OCI-LY7 (cell line): ENCODE data around the gene TOM1L2. TPM values are rescaled to one million over a fixed set of nuclear protein-coding genes. Genes with fewer than 3 reads are reported as not detected.

Source experiments
- BruUV-seq: library from RNA; stranded (reverse); fragments of 400-500 nt; replicated peaks from 2 replicates; lab custom pipeline; 2021; lab: Mats Ljungman, UMichigan
- CTCF ChIA-PET: fragments of 300-600 bp; sonication (Branson Sonifier 250); formaldehyde crosslinking; loops from one replicate; lab custom pipeline; 2022; ENCODE audit warnings: antibody characterized with exemption; ENCODE audit not compliant: unreplicated experiment; lab: Charles Lee
- POLR2A ChIA-PET: fragments of 300-600 bp; sonication (Branson Sonifier 250); formaldehyde crosslinking; loops from one replicate; lab custom pipeline; 2022; ENCODE audit warnings: antibody characterized with exemption; lab: Charles Lee
- DNase-seq: peaks from one replicate; pipeline ENCODE4 v3.0.0-alpha.2; 2015; ENCODE audit warnings: low spot score
- H2AFZ ChIP-seq: fragments of 200-600 bp; sonication (generic), shearing (Covaris generic); 2 replicates; pipeline ENCODE4 v1.6.1; 2014; ENCODE audit warnings: mild to moderate bottlenecking, antibody characterized with exemption, low read length, moderate library complexity
- H3K27ac ChIP-seq: fragments of 200-600 bp; sonication (generic); 2 replicates; pipeline ENCODE4 v1.5.1; 2014; ENCODE audit warnings: mixed run types, low read depth, mild to moderate bottlenecking, moderate library complexity, low read length, inconsistent platforms; ENCODE audit not compliant: poor library complexity, severe bottlenecking
- H3K36me3 ChIP-seq: fragments of 200-600 bp; sonication (generic); 2 replicates; pipeline ENCODE4 v1.6.1; 2014; ENCODE audit warnings: mild to moderate bottlenecking, antibody characterized with exemption, low read length, moderate library complexity, mixed read lengths; ENCODE audit not compliant: insufficient read depth
- H3K4me1 ChIP-seq: fragments of 200-600 bp; sonication (generic); 2 replicates; pipeline ENCODE4 v1.5.1; 2014; ENCODE audit warnings: mild to moderate bottlenecking, low read length; ENCODE audit not compliant: insufficient read depth, poor library complexity, severe bottlenecking
- H3K4me2 ChIP-seq: fragments of 200-600 bp; sonication (generic); 2 replicates; pipeline ENCODE4 v1.6.1; 2014; ENCODE audit warnings: mild to moderate bottlenecking, low read length
- H3K4me3 ChIP-seq: fragments of 200-600 bp; sonication (generic); 2 replicates; pipeline ENCODE4 v1.5.1; 2014; ENCODE audit warnings: mild to moderate bottlenecking, low read depth, low read length; ENCODE audit not compliant: poor library complexity, severe bottlenecking
- H3K79me2 ChIP-seq: fragments of 200-600 bp; sonication (generic); 2 replicates; pipeline ENCODE4 v1.6.1; 2016; ENCODE audit warnings: low read depth, mild to moderate bottlenecking, low read length, moderate library complexity, mixed read lengths; ENCODE audit not compliant: insufficient read depth
- H3K9me2 ChIP-seq: fragments of 200-600 bp; sonication (generic); 2 replicates; pipeline ENCODE4 v1.6.1; 2016; ENCODE audit warnings: mild to moderate bottlenecking, low read length, mixed read lengths; ENCODE audit not compliant: insufficient read depth
- H3K9me3 ChIP-seq: fragments of 200-600 bp; sonication (generic); 2 replicates; pipeline ENCODE4 v1.6.1; 2014; ENCODE audit warnings: mild to moderate bottlenecking, mixed run types, low read length, mixed read lengths
- H4K20me1 ChIP-seq: fragments of 200-600 bp; sonication (generic); 2 replicates; pipeline ENCODE4 v1.6.1; 2014; ENCODE audit warnings: mild to moderate bottlenecking, antibody characterized with exemption, low read length, moderate library complexity, mixed read lengths; ENCODE audit not compliant: insufficient read depth
- EZH2phosphoT487 ChIP-seq: fragments of 200-600 bp; sonication (generic); IDR thresholded peaks from 2 replicates; pipeline ENCODE4 v1.6.1; 2018; ENCODE audit warnings: low read depth, borderline replicate concordance, mild to moderate bottlenecking, mixed run types, antibody characterized with exemption, low read length, moderate library complexity, mixed read lengths
- intact Hi-C: fragments of 100-400 bp; cut with micrococcal nuclease; formaldehyde crosslinking; loops from one replicate; pipeline ENCODE4 v1.10.0; 2022; ENCODE audit not compliant: unreplicated experiment
- total RNA-seq, 2 experiments: library from RNA; depleted of rRNA in 1 of 2; stranded (reverse); fragments of >200 nt in 1 of 2; shearing (Covaris generic) in 1 of 2; gene quantifications; 2 replicates each; pipeline ENCODE4 v1.2.3, GENCODE V29; 2014 to 2022
- TF ChIP-seq, protein P1 (sequence below): fragments of 200-600 bp; sonication (generic); conservative IDR thresholded peaks from 2 replicates; pipeline ENCODE4 v1.5.1; 2014; ENCODE audit warnings: mild to moderate bottlenecking, antibody characterized with exemption, low read length, moderate library complexity, mixed read lengths

Gene TOM1L2
- total RNA-seq, 2 experiments from 2014 or later: 4.9 to 14.3 TPM

DNA sequence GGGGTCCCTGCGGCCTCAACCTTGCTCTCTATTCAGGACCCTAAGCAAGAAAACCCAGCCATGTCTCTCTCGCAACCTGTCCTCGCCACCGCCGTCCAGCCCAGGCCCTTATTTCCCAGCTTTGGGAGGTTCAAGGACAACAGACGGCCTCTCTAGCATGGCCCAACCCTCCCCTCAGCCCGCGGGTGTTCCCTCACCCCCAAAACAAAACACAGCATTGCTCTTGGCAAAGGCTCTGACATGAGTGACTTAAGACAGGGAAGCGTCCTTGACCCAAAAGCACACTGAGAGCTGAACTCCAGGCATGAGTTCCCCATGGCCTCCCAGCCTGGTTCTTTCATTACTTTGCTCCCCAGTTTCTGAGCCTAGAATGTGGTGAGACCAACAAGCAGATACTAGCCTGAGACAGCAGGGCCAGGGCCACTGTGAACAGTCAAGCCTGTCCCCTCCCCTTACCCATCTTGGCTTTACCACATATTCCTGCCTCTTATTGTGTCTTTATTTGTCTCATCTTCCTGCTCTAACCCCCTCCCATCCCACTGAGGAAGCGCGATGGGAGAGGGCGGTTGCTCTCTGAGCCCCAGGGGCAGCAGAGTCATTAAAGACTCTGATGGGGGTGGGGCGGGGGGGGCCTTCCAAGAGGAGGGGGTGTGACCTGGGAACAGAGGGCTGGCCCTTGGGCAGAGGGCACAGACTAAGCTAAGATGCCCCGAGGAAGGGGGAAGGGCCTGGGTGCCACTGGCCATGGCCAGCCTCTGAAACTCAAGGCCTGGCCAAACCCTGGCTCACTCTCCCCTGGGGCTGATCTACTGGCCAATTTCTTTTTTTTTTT, 147.2 kb downstream of the TOM1L2 start:
- Histone ChIP-seq H3K4me1 (peaks cover 93% of the 10 kb centered on the region), H3K27ac (peak overlapping the region; percentile 87), H3K9me3 (no peaks in the 10 kb centered on the region), H3K9me2 (no peaks in the 10 kb centered on the region), H2AFZ (no peak overlapping the region), H3K36me3 (peaks cover 39% of the 10 kb centered on the region; the same call in 1 of the 2 replicates), H3K4me3 (peak overlapping the region; percentile 61), H3K79me2 (peaks cover 50% of the 10 kb centered on the region), H4K20me1 (peaks cover 21% of the 10 kb centered on the region; the same call in 1 of the 2 replicates), H3K4me2 (peak overlapping the region; percentile 88)
- TF ChIP-seq, protein P1, sequence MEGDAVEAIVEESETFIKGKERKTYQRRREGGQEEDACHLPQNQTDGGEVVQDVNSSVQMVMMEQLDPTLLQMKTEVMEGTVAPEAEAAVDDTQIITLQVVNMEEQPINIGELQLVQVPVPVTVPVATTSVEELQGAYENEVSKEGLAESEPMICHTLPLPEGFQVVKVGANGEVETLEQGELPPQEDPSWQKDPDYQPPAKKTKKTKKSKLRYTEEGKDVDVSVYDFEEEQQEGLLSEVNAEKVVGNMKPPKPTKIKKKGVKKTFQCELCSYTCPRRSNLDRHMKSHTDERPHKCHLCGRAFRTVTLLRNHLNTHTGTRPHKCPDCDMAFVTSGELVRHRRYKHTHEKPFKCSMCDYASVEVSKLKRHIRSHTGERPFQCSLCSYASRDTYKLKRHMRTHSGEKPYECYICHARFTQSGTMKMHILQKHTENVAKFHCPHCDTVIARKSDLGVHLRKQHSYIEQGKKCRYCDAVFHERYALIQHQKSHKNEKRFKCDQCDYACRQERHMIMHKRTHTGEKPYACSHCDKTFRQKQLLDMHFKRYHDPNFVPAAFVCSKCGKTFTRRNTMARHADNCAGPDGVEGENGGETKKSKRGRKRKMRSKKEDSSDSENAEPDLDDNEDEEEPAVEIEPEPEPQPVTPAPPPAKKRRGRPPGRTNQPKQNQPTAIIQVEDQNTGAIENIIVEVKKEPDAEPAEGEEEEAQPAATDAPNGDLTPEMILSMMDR: no peak
- no peak for TF ChIP-seq EZH2phosphoT487
- POLR2A ChIA-PET: interaction anchor here (3.0 kb wide), 1 partner anchor 11 kb away, joined by 10 read pairs; the partner anchor contains the start of gene SREBF1
- DNase-seq: no peak
- intact Hi-C loops: loop anchor here (5.0 kb wide), 1 partner anchor 212 kb away; the partner anchor contains the start of genes ATPAF2 and GID4
- BruUV-seq: no TSS peak
- CTCF ChIA-PET: no interaction called here

GRCh38 chr17:17824119-17824782, 147.9 kb downstream of the TOM1L2 start:
- intact Hi-C loops: loop anchor here (5.0 kb wide), 1 partner anchor 213 kb away; the partner anchor contains the start of genes ATPAF2 and GID4
- Histone ChIP-seq H3K9me2 (no peaks in the 10 kb centered on the region), H3K4me3 (peak overlapping the region; percentile 61), H3K79me2 (peaks cover 49% of the 10 kb centered on the region), H3K27ac (peak overlapping the region; percentile 87), H4K20me1 (peaks cover 21% of the 10 kb centered on the region; the same call in 1 of the 2 replicates), H3K4me2 (peak overlapping the region; percentile 88), H2AFZ (peak overlapping the region; percentile 37; the same call in 1 of the 2 replicates), H3K9me3 (no peaks in the 10 kb centered on the region), H3K36me3 (peaks cover 46% of the 10 kb centered on the region), H3K4me1 (peaks cover 91% of the 10 kb centered on the region)
- ChIA-PET POLR2A (no interaction called here), CTCF (no interaction called here)
- no TSS peak for BruUV-seq
- TF ChIP-seq, protein P1: no peak
- no peak for TF ChIP-seq EZH2phosphoT487
- peak; percentile 28 for DNase-seq
